CD4-positive, alpha-beta T cell (primary cell): ENCODE data around the gene BOK. TPM values are rescaled to one million over a fixed set of nuclear protein-coding genes. Genes with fewer than 3 reads are reported as not detected.

Experiments used
- ATAC-seq: fragments of 200-7000 bp; cut with Tn5 transposase; one replicate; pipeline ENCODE4 v1.10.0; 2022; ENCODE audit warnings: mild to moderate bottlenecking; ENCODE audit not compliant: poor library complexity
- CTCF ChIA-PET: fragments of 350-600 bp; sonication (Branson Sonifier 250); formaldehyde crosslinking; loops from one replicate; lab custom pipeline; 2021; ENCODE audit warnings: antibody characterized with exemption, inconsistent platforms; lab: Charles Lee
- POLR2A ChIA-PET: fragments of 350-600 bp; sonication (Branson Sonifier 250); formaldehyde crosslinking; loops from one replicate; lab custom pipeline; 2021; ENCODE audit warnings: antibody characterized with exemption, inconsistent platforms; lab: Charles Lee
- DNase-seq, 14 experiments: peaks; one replicate each; pipeline ENCODE4 v3.0.0-alpha.2; 2013 to 2020; ENCODE audit warnings: mixed read lengths in 2 of 14
- H3K27ac ChIP-seq, 2 donors: one replicate each; pipeline versions ENCODE4 v1.5.1 to v1.7.0; 2013; ENCODE audit warnings: low read length in 2 of 2, low read depth in 1 of 2, mild to moderate bottlenecking in 1 of 2
- H3K27me3 ChIP-seq, 2 experiments: 1 replicate in 1 of 2; 2 replicates in 1 of 2; pipeline versions ENCODE4 v1.6.1 to v1.7.0; 2013; ENCODE audit warnings: low read length in 2 of 2, control low read depth in 1 of 2, mild to moderate bottlenecking in 1 of 2, moderate library complexity in 1 of 2; ENCODE audit not compliant: insufficient read depth in 2 of 2, control insufficient read depth in 1 of 2
- H3K36me3 ChIP-seq: one replicate; pipeline ENCODE4 v1.6.1; 2013; ENCODE audit warnings: low read length, control low read depth; ENCODE audit not compliant: insufficient read depth
- H3K4me1 ChIP-seq: one replicate; pipeline ENCODE4 v1.6.1; 2013; ENCODE audit warnings: low read length, control low read depth; ENCODE audit not compliant: insufficient read depth
- H3K4me3 ChIP-seq: one replicate; pipeline ENCODE4 v1.5.1; 2013; ENCODE audit warnings: mild to moderate bottlenecking, low read length, moderate library complexity
- H3K9me3 ChIP-seq, 2 experiments: 1 replicate in 1 of 2; 2 replicates in 1 of 2; pipeline versions ENCODE4 v1.6.1 to v1.7.0; 2013; ENCODE audit warnings: low read length in 2 of 2, mild to moderate bottlenecking in 2 of 2, control low read depth in 1 of 2, moderate library complexity in 1 of 2; ENCODE audit not compliant: control insufficient read depth in 1 of 2, insufficient read depth in 1 of 2
- H3K27ac Mint-ChIP-seq: one replicate; pipeline ENCODE4 v1.8.0; 2020; ENCODE audit warnings: mixed read lengths
- H3K27me3 Mint-ChIP-seq: one replicate; pipeline ENCODE4 v1.8.0; 2021; ENCODE audit warnings: mixed read lengths
- H3K36me3 Mint-ChIP-seq: one replicate; pipeline ENCODE4 v1.8.0; 2021; ENCODE audit warnings: low read depth, mixed read lengths
- H3K4me1 Mint-ChIP-seq: one replicate; pipeline ENCODE4 v1.8.0; 2021; ENCODE audit warnings: low read depth, mixed read lengths
- H3K4me3 Mint-ChIP-seq: one replicate; pipeline ENCODE4 v1.8.0; 2020; ENCODE audit warnings: mild to moderate bottlenecking, mixed read lengths
- H3K9me3 Mint-ChIP-seq: one replicate; pipeline ENCODE4 v1.8.0; 2020; ENCODE audit warnings: mixed read lengths
- CTCF ChIP-seq: fragments of 200-600 bp; IDR thresholded peaks from one replicate; pipeline ENCODE4 v1.8.0; 2022; ENCODE audit warnings: antibody characterized with exemption, mild to moderate bottlenecking
- intact Hi-C, 2 experiments: fragments of 100-400 bp; cut with DNase I in 1 of 2; cut with micrococcal nuclease in 1 of 2; formaldehyde crosslinking; loops; one replicate each; pipeline versions ENCODE4 v1.15.1 to v1.9.0; 2023 to 2025; cut with DNase I, micrococcal nuclease
- total RNA-seq, 174 experiments: library from RNA in 2 of 174; stranded (reverse) in 2 of 174; gene quantifications; one replicate each; pipeline ENCODE4 v1.2.3 and lab custom pipeline; 2021 to 2026

Gene BOK
- total RNA-seq, 2 experiments from 2014 or later: not detected

- H3K27me3 ChIP-seq: peaks cover 17 to 32% of the 10 kb centered on the region in 2 experiments
- ChIA-PET POLR2A (no interaction called here), CTCF (no interaction called here)
- intact Hi-C loops: no loop called here
- H3K9me3 Mint-ChIP-seq: peaks cover 6% of the 10 kb centered on the region
- H3K27me3 Mint-ChIP-seq: peaks cover 22% of the 10 kb centered on the region
- no peak for TF ChIP-seq CTCF
- peaks cover 7% of the 10 kb centered on the region for H3K4me1 ChIP-seq
- peaks cover 4% of the 10 kb centered on the region for H3K36me3 Mint-ChIP-seq
- H3K36me3 ChIP-seq: no peaks in the 10 kb centered on the region
- peaks cover 10% of the 10 kb centered on the region for H3K4me1 Mint-ChIP-seq
- no peak overlapping the region for H3K27ac ChIP-seq
- DNase-seq (no peak), ATAC-seq (no peak)
- peaks cover 5% of the 10 kb centered on the region in 2 experiments for H3K9me3 ChIP-seq
- no peak overlapping the region for H3K27ac Mint-ChIP-seq
- no peak overlapping the region for H3K4me3 Mint-ChIP-seq
- H3K4me3 ChIP-seq: no peak overlapping the region
Observed at GRCh38 chr2:241562269-241562891, 3.8 kb downstream of the BOK start.

GRCh38 chr2:241563031-241563507, 4.5 kb downstream of the BOK start:
- Mint-ChIP-seq H3K27ac (no peak overlapping the region), H3K4me3 (no peak overlapping the region), H3K9me3 (peaks cover 1% of the 10 kb centered on the region), H3K27me3 (peaks cover 15% of the 10 kb centered on the region), H3K36me3 (peaks cover 2% of the 10 kb centered on the region), H3K4me1 (peaks cover 4% of the 10 kb centered on the region)
- H3K4me3 ChIP-seq: no peak overlapping the region
- H3K27ac ChIP-seq: no peak overlapping the region
- H3K9me3 ChIP-seq: peaks cover 0 to 4% of the 10 kb centered on the region in 2 experiments
- POLR2A ChIA-PET: no interaction called here
- intact Hi-C loops: no loop called here
- TF ChIP-seq CTCF: no peak
- no peaks in the 10 kb centered on the region for H3K36me3 ChIP-seq
- peaks cover 7% of the 10 kb centered on the region for H3K4me1 ChIP-seq
- H3K27me3 ChIP-seq: peaks cover 16 to 25% of the 10 kb centered on the region in 2 experiments
- no peak for ATAC-seq
- DNase-seq: no peak
- CTCF ChIA-PET: no interaction called here

GRCh38 chr2:241563571-241563980, 5.0 kb downstream of the BOK start:
- Histone ChIP-seq H3K9me3 (peaks cover 0 to under 1% of the 10 kb centered on the region in 2 experiments), H3K27me3 (peaks cover 12 to 20% of the 10 kb centered on the region in 2 experiments), H3K4me3 (no peak overlapping the region), H3K4me1 (peaks cover 4% of the 10 kb centered on the region), H3K36me3 (no peaks in the 10 kb centered on the region), H3K27ac (no peak overlapping the region)
- no peak overlapping the region for H3K4me3 Mint-ChIP-seq
- H3K9me3 Mint-ChIP-seq: no peaks in the 10 kb centered on the region
- no peak for TF ChIP-seq CTCF
- CTCF ChIA-PET: no interaction called here
- DNase-seq (no peak), ATAC-seq (no peak)
- intact Hi-C loops: no loop called here
- POLR2A ChIA-PET: no interaction called here
- H3K27me3 Mint-ChIP-seq: peaks cover 10% of the 10 kb centered on the region
- no peaks in the 10 kb centered on the region for H3K36me3 Mint-ChIP-seq
- no peaks in the 10 kb centered on the region for H3K4me1 Mint-ChIP-seq
- H3K27ac Mint-ChIP-seq: no peak overlapping the region
